ENCODE results near the gene XCL1. TPM values are rescaled to one million over a fixed set of nuclear protein-coding genes. Genes with fewer than 3 reads are reported as not detected.

The XCL1 gene
- total RNA-seq, 1 experiment from 2014 or later = not detected

- H4K20me1 ChIP-seq (ENCODE audit: low read length) = no peaks in the 10 kb centered on the region
- no peak overlapping the region for H3K27ac ChIP-seq (ENCODE audit: low read length)
- no TSS peak for BruUV-seq (replicated peaks)
- intact Hi-C loops (cut with micrococcal nuclease) = no loop called here
- H3K9me2 ChIP-seq (replicated peaks; ENCODE audit: low read length) = no peaks in the 10 kb centered on the region
- H3K79me2 ChIP-seq (ENCODE audit: low read length) = no peaks in the 10 kb centered on the region
- no peaks in the 10 kb centered on the region for H3K36me3 ChIP-seq (ENCODE audit: low read depth, low read length)
- H3F3A ChIP-seq (ENCODE audit: low read length, unreplicated experiment) = no peaks in the 10 kb centered on the region
- no peak overlapping the region for H3K9ac ChIP-seq (ENCODE audit: low read length)
- CTCF ChIA-PET = interaction anchor here (0.7 kb wide), 1 partner anchor 680 kb away, joined by 3 read pairs; no protein-coding TSS in a partner anchor
- no peak overlapping the region for H3K4me3 ChIP-seq (ENCODE audit: low read length)
- POLR2A ChIA-PET (ENCODE audit: unreplicated experiment) = no interaction called here
- ATAC-seq (no peak), DNase-seq (no peak)
- TF ChIP-seq EZH2 (IDR thresholded peaks at IDR 0.05; ENCODE audit: low read length, unreplicated experiment) = no peak
- TF ChIP-seq EZH2phosphoT487 (IDR thresholded peaks at IDR 0.05; ENCODE audit: borderline replicate concordance, low read length) = no peak
- no peak for TF ChIP-seq CTCF (conservative IDR thresholded peaks at IDR 0.05; ENCODE audit: low read depth, low read length)
- H3K9me3 ChIP-seq (ENCODE audit: low read length) = no peaks in the 10 kb centered on the region
- no peak overlapping the region for H2AFZ ChIP-seq (ENCODE audit: low read length)
- H3K4me2 ChIP-seq (ENCODE audit: low read length) = no peak overlapping the region
- H3K27me3 ChIP-seq (ENCODE audit: low read length) = peaks cover 20% of the 10 kb centered on the region
- peaks cover 8% of the 10 kb centered on the region; the same call in 1 of the 2 replicates for H3K4me1 ChIP-seq (ENCODE audit: insufficient read depth, low read length)
These were observed 16.0 kb upstream of the XCL1 start for GRCh38 chr1:168560370-168560769.

- no TSS peak for BruUV-seq (replicated peaks)
- H3K4me2 ChIP-seq (ENCODE audit: low read length) = no peak overlapping the region
These were observed 14.4 kb upstream of the XCL1 start for GRCh38 chr1:168561989-168562388.

More at GRCh38 chr1:168561989-168562388, 14.4 kb upstream of the XCL1 start:
- H3K4me1 ChIP-seq (ENCODE audit: insufficient read depth, low read length) = peaks cover 4% of the 10 kb centered on the region; the same call in 1 of the 2 replicates
- H3K79me2 ChIP-seq (ENCODE audit: low read length) = no peaks in the 10 kb centered on the region
- H3K9me2 ChIP-seq (replicated peaks; ENCODE audit: low read length) = no peaks in the 10 kb centered on the region
- no peaks in the 10 kb centered on the region for H3K9me3 ChIP-seq (ENCODE audit: low read length)
- no peak overlapping the region for H3K9ac ChIP-seq (ENCODE audit: low read length)
- H3K27ac ChIP-seq (ENCODE audit: low read length) = no peak overlapping the region
- DNase-seq (no peak), ATAC-seq (no peak)
- intact Hi-C loops (cut with micrococcal nuclease) = no loop called here
- H4K20me1 ChIP-seq (ENCODE audit: low read length) = no peaks in the 10 kb centered on the region
- H2AFZ ChIP-seq (ENCODE audit: low read length) = no peak overlapping the region
- H3F3A ChIP-seq (ENCODE audit: low read length, unreplicated experiment) = no peaks in the 10 kb centered on the region
- H3K4me3 ChIP-seq (ENCODE audit: low read length) = no peak overlapping the region
- peaks cover 29% of the 10 kb centered on the region for H3K27me3 ChIP-seq (ENCODE audit: low read length)
- H3K36me3 ChIP-seq (ENCODE audit: low read depth, low read length) = no peaks in the 10 kb centered on the region
- ChIA-PET CTCF (no interaction called here), POLR2A (ENCODE audit: unreplicated experiment) (no interaction called here)
- TF ChIP-seq CTCF (conservative IDR thresholded peaks at IDR 0.05; ENCODE audit: low read depth, low read length) (no peak), EZH2phosphoT487 (IDR thresholded peaks at IDR 0.05; ENCODE audit: borderline replicate concordance, low read length) (no peak), EZH2 (IDR thresholded peaks at IDR 0.05; ENCODE audit: low read length, unreplicated experiment) (no peak)

All from PC-3 (cell line).